Endothelial cell of umbilical vein (primary cell): ENCODE results near the gene TNFRSF19. TPM values are rescaled to one million over a fixed set of nuclear protein-coding genes. Genes with fewer than 3 reads are reported as not detected.

ENCODE experiments used
- BruUV-seq: library from RNA; stranded (reverse); fragments of 400-500 nt; replicated peaks from 2 replicates; lab custom pipeline; 2021; lab: Mats Ljungman, UMichigan
- CTCF ChIA-PET: fragments of 300-600, 350-600 bp; sonication (Branson Sonifier 250); formaldehyde crosslinking; loops from one replicate; lab custom pipeline; 2021; ENCODE audit warnings: antibody characterized with exemption, inconsistent platforms; lab: Charles Lee
- POLR2A ChIA-PET: fragments of 300-600, 350-600 bp; sonication (Branson Sonifier 250); formaldehyde crosslinking; loops from one replicate; lab custom pipeline; 2021; ENCODE audit warnings: antibody characterized with exemption, inconsistent platforms; lab: Charles Lee
- DNase-seq: peaks from one replicate; pipeline ENCODE4 v3.0.0-alpha.2; 2011; ENCODE audit warnings: low read depth, low spot score
- FAIRE-seq: peaks from 2 replicates; lab custom pipeline; 2011; peaks lifted over from hg19 to GRCh38; lab: Jason Lieb, UNC
- H2AFZ ChIP-seq: 2 replicates; pipeline ENCODE4 v1.6.0; 2012; ENCODE audit warnings: low read depth, low read length, control low read depth, inconsistent platforms
- H3K27ac ChIP-seq: 2 replicates; pipeline ENCODE4 v1.5.1; 2011; ENCODE audit warnings: low read depth, mild to moderate bottlenecking, control low read depth, low read length, moderate library complexity; ENCODE audit not compliant: insufficient read depth
- H3K27me3 ChIP-seq, 2 experiments: 2 replicates each; pipeline versions ENCODE4 v1.6.0 to v1.6.1; 2011; ENCODE audit warnings: low read length in 2 of 2, mixed read lengths in 1 of 2; ENCODE audit not compliant: control insufficient read depth in 2 of 2, insufficient read depth in 2 of 2
- H3K36me3 ChIP-seq, 2 experiments: 2 replicates in 1 of 2; 3 replicates in 1 of 2; pipeline ENCODE4 v1.5.1; 2011; ENCODE audit warnings: low read length in 2 of 2, mild to moderate bottlenecking in 1 of 2, moderate library complexity in 1 of 2; ENCODE audit not compliant: control insufficient read depth in 2 of 2, insufficient read depth in 2 of 2; ENCODE audit errors: extremely low read depth in 1 of 2
- H3K4me1 ChIP-seq: 3 replicates; pipeline ENCODE4 v1.5.1; 2011; ENCODE audit warnings: mild to moderate bottlenecking, low read length; ENCODE audit not compliant: control insufficient read depth, insufficient read depth; ENCODE audit errors: extremely low read depth
- H3K4me2 ChIP-seq: 2 replicates; pipeline ENCODE4 v1.6.1; 2011; ENCODE audit warnings: low read length, control low read depth, mixed read lengths; ENCODE audit not compliant: insufficient read depth
- H3K4me3 ChIP-seq, 3 experiments: fragments of 200-600 bp in 1 of 3; sonication (generic), shearing (Covaris generic) in 1 of 3; replicated peaks in 1 of 3; 2 replicates each; pipeline ENCODE4 v1.5.1; 2011 to 2016; ENCODE audit warnings: control low read depth in 3 of 3, low read length in 3 of 3, mild to moderate bottlenecking in 2 of 3, inconsistent platforms in 1 of 3, low read depth in 1 of 3, moderate library complexity in 1 of 3; ENCODE audit not compliant: insufficient read depth in 1 of 3
- H3K79me2 ChIP-seq: 2 replicates; pipeline ENCODE4 v1.6.0; 2012; ENCODE audit warnings: low read length, inconsistent platforms; ENCODE audit not compliant: control insufficient read depth, insufficient read depth
- H3K9ac ChIP-seq: replicated peaks from 2 replicates; pipeline ENCODE3; 2011; ENCODE audit warnings: low read length, control low read depth; ENCODE audit not compliant: insufficient read depth; ENCODE audit errors: extremely low read depth
- H3K9me1 ChIP-seq: replicated peaks from 3 replicates; pipeline ENCODE4 v1.6.0; 2011; ENCODE audit warnings: mild to moderate bottlenecking, low read length; ENCODE audit not compliant: control insufficient read depth, insufficient read depth; ENCODE audit errors: extremely low read depth
- H3K9me3 ChIP-seq: replicated peaks from 2 replicates; pipeline ENCODE4 v1.5.1; 2012; ENCODE audit warnings: low read length, inconsistent platforms; ENCODE audit not compliant: control insufficient read depth, insufficient read depth
- H4K20me1 ChIP-seq: replicated peaks from 2 replicates; pipeline ENCODE3; 2011; ENCODE audit warnings: mild to moderate bottlenecking, low read length; ENCODE audit not compliant: control insufficient read depth, insufficient read depth; ENCODE audit errors: extremely low read depth
- CTCF ChIP-seq, 2 donors: IDR thresholded peaks; 1 replicate in 1 of 2; 2 replicates in 1 of 2; pipeline ENCODE4 v1.5.1; 2011; ENCODE audit warnings: low read length in 2 of 2, mild to moderate bottlenecking in 2 of 2, moderate library complexity in 2 of 2, control low read depth in 1 of 2, inconsistent platforms in 1 of 2, low read depth in 1 of 2; ENCODE audit not compliant: insufficient read depth in 1 of 2; ENCODE audit errors: extremely low read depth in 1 of 2
- EZH2 ChIP-seq: IDR thresholded peaks from 2 replicates; pipeline ENCODE4 v1.6.1; 2012; ENCODE audit warnings: borderline replicate concordance, low read depth, mild to moderate bottlenecking, moderate library complexity, low read length, inconsistent platforms; ENCODE audit not compliant: severe bottlenecking
- FOS ChIP-seq: IDR thresholded peaks from 2 replicates; pipeline ENCODE4 v1.6.1; 2011; ENCODE audit warnings: mild to moderate bottlenecking, low read length, moderate library complexity, borderline replicate concordance; ENCODE audit not compliant: insufficient read depth
- GATA2 ChIP-seq: IDR thresholded peaks from 2 replicates; pipeline ENCODE4 v1.7.0; 2011; ENCODE audit warnings: low read depth, mild to moderate bottlenecking, moderate library complexity, mixed read lengths, low read length; ENCODE audit not compliant: insufficient read length, insufficient read depth
- JUN ChIP-seq: IDR thresholded peaks from 2 replicates; pipeline ENCODE4 v1.6.1; 2011; ENCODE audit warnings: borderline replicate concordance, low read depth; ENCODE audit not compliant: insufficient read length, insufficient read depth
- MAX ChIP-seq: IDR thresholded peaks from 2 replicates; pipeline ENCODE4 v1.6.1; 2011; ENCODE audit not compliant: insufficient read depth, insufficient read length
- MYC ChIP-seq: IDR thresholded peaks from one replicate; pipeline ENCODE4 v1.6.1; 2011; ENCODE audit warnings: mild to moderate bottlenecking, low read depth, low read length
- POLR2A ChIP-seq: IDR thresholded peaks from 2 replicates; pipeline ENCODE4 v1.6.1; 2012; ENCODE audit warnings: low read depth, mild to moderate bottlenecking, control low read depth, low read length
- POLR2AphosphoS5 ChIP-seq: IDR thresholded peaks from 2 replicates; pipeline ENCODE4 v1.6.1; 2012; ENCODE audit warnings: low read depth, mild to moderate bottlenecking, control low read depth, low read length, moderate library complexity; ENCODE audit not compliant: insufficient read depth
- dilution Hi-C: fragments of 300-500 bp; cut with MboI; formaldehyde crosslinking; loops from one replicate; pipeline ENCODE4 v1.15.0; 2019; ENCODE audit warnings: low sequenced_read_pairs; ENCODE audit not compliant: extremely low pct_ligation_motif_present
- intact Hi-C: fragments of 100-400 bp; cut with micrococcal nuclease; formaldehyde crosslinking; loops from one replicate; pipeline ENCODE4 v1.10.0; 2022
- polyA plus RNA-seq, 4 experiments: library from polyadenylated mRNA; depleted of rRNA in 3 of 4; stranded (reverse) in 3 of 4; unstranded in 1 of 4; fragments of >200 nt; gene quantifications; 2 replicates each; pipeline versions ENCODE4 v1.2.1 to v1.2.3, GENCODE V29; 2011 to 2012; ENCODE audit warnings: missing spikeins in 1 of 4
- total RNA-seq: library from RNA; stranded (reverse); gene quantifications from 2 replicates; pipeline ENCODE4 v1.2.3, GENCODE V29; 2021

The TNFRSF19 gene
- total and polyA plus RNA-seq, 2 donors (not counting 3 experiments of a cell fraction or from before 2014, with no cell fraction given) = 0.23 to 0.29 TPM

- Histone ChIP-seq H4K20me1 (no peaks in the 10 kb centered on the region), H3K79me2 (no peaks in the 10 kb centered on the region), H3K27ac (no peak overlapping the region), H3K9me3 (no peaks in the 10 kb centered on the region), H3K27me3 (peaks cover 0 to 9% of the 10 kb centered on the region in 2 experiments), H3K4me2 (no peak overlapping the region), H3K4me3 (no peak overlapping the region), H3K36me3 (no peaks in the 10 kb centered on the region), H2AFZ (no peak overlapping the region), H3K4me1 (no peaks in the 10 kb centered on the region), H3K9ac (no peak overlapping the region), H3K9me1 (no peaks in the 10 kb centered on the region)
- FAIRE-seq (no peak), DNase-seq (no peak)
- POLR2A ChIA-PET = no interaction called here
- TF ChIP-seq EZH2 (no peak), POLR2AphosphoS5 (no peak), JUN (no peak), GATA2 (no peak), POLR2A (no peak), FOS (no peak), CTCF (IDR thresholded peaks at IDR 0.05; ENCODE audit: extremely low read depth in 1 of 2, insufficient read depth in 1 of 2, low read depth in 1 of 2, low read length in 2 of 2) (no peak), MYC (no peak), MAX (no peak)
- CTCF ChIA-PET = no interaction called here
- dilution Hi-C loops = no loop called here
- intact Hi-C loops = no loop called here
- BruUV-seq = no TSS peak
These were observed 69.5 kb downstream of the TNFRSF19 start for GRCh38 chr13:23639674-23640073.
